Urothelium cell line (cell line): ENCODE results near the gene LRRC74A.
A peak's percentile ranks its signal among the peaks of the same experiment; 100 is the strongest.

Experiments
- DNase-seq: peaks from one replicate; pipeline ENCODE4 v3.0.0; 2011; ENCODE audit warnings: low spot score, mixed read lengths
- FAIRE-seq: peaks from 2 replicates; lab custom pipeline; 2011; peaks lifted over from hg19 to GRCh38; lab: Jason Lieb, UNC

The LRRC74A gene

GRCh38 chr14:76844223-76844622 is 18.0 kb downstream of the LRRC74A start:
- FAIRE-seq, result peak; percentile 9
- DNase-seq, result peak; percentile 74

GRCh38 chr14:76846331-76847047 is 20.3 kb downstream of the LRRC74A start:
- FAIRE-seq (peak; percentile 48), DNase-seq (no peak)

- DNase-seq, result peak; percentile 53
- FAIRE-seq, result peak; percentile 88
Measured at GRCh38 chr14:76848879-76849278, 22.7 kb downstream of the LRRC74A start.

GRCh38 chr14:76855066-76855465 is 28.9 kb downstream of the LRRC74A start:
- FAIRE-seq (no peak), DNase-seq (no peak)

GRCh38 chr14:76856769-76857168 is 30.6 kb downstream of the LRRC74A start:
- FAIRE-seq (peak; percentile 96), DNase-seq (no peak)

- FAIRE-seq (no peak), DNase-seq (no peak)
Measured at GRCh38 chr14:76861574-76862255, 35.5 kb downstream of the LRRC74A start.

- FAIRE-seq (peak; percentile 48), DNase-seq (no peak)
Measured at GRCh38 chr14:76862546-76863282, 36.5 kb downstream of the LRRC74A start.

- FAIRE-seq (no peak), DNase-seq (no peak)
Measured at GRCh38 chr14:76863724-76864407, 37.7 kb downstream of the LRRC74A start.

GRCh38 chr14:76866456-76866855 is 40.2 kb downstream of the LRRC74A start:
- DNase-seq (no peak), FAIRE-seq (no peak)

- DNase-seq, result no peak
- FAIRE-seq, result peak; percentile 95
Measured at GRCh38 chr14:76867516-76868453, 41.6 kb downstream of the LRRC74A start.

GRCh38 chr14:76868454-76869170 is 42.4 kb downstream of the LRRC74A start:
- DNase-seq, result no peak
- no peak for FAIRE-seq

GRCh38 chr14:76870166-76870565 is 44.0 kb downstream of the LRRC74A start:
- peak; percentile 30 for FAIRE-seq
- peak; percentile 47 for DNase-seq

- DNase-seq, result peak; percentile 83
- FAIRE-seq, result peak; percentile 72
Measured at GRCh38 chr14:76872796-76873432, 46.7 kb downstream of the LRRC74A start.

- DNase-seq (no peak), FAIRE-seq (no peak)
Measured at GRCh38 chr14:76874734-76875133, 48.5 kb downstream of the LRRC74A start.

- FAIRE-seq (peak; percentile 97), DNase-seq (peak; percentile 89)
Measured at GRCh38 chr14:76876076-76876475, 49.9 kb downstream of the LRRC74A start.

- DNase-seq, result no peak
- no peak for FAIRE-seq
Measured at GRCh38 chr14:76877871-76878270, 51.7 kb downstream of the LRRC74A start.

GRCh38 chr14:76880449-76880848 is 54.2 kb downstream of the LRRC74A start:
- peak; percentile 23 for FAIRE-seq
- no peak for DNase-seq

GRCh38 chr14:76881348-76881747 is 55.1 kb downstream of the LRRC74A start:
- DNase-seq (no peak), FAIRE-seq (no peak)

GRCh38 chr14:76882651-76883050 is 56.4 kb downstream of the LRRC74A start:
- FAIRE-seq, result no peak
- no peak for DNase-seq
